SK-N-SH treated with all-trans-retinoic acid at 6 μM for 48 hours (cell line): ENCODE results near the gene STK39.

Source experiments
- ATAC-seq: fragments of 200-7000 bp; cut with Tn5 transposase; 3 replicates; pipeline ENCODE4 v1.9.1; 2020; ENCODE audit warnings: mild to moderate bottlenecking, moderate library complexity
- ARNTL ChIP-seq: fragments of 450-650 bp; formaldehyde crosslinking; IDR thresholded peaks from 2 replicates; pipeline ENCODE4 v1.5.0; 2020; ENCODE audit warnings: low read depth, mild to moderate bottlenecking, moderate library complexity, borderline replicate concordance
- BACH2 ChIP-seq: fragments of 250-450 bp; sonication (Bioruptor Pico); IDR thresholded peaks from 2 replicates; pipeline ENCODE4 v1.9.0; 2021; ENCODE audit warnings: mild to moderate bottlenecking, borderline replicate concordance
- CREB5 ChIP-seq: fragments of 250-450 bp; sonication (Bioruptor Pico); IDR thresholded peaks from 2 replicates; pipeline ENCODE4 v1.5.1; 2020; ENCODE audit warnings: low read depth, mild to moderate bottlenecking, moderate library complexity
- CSRNP3 ChIP-seq: fragments of 250-450 bp; sonication (Bioruptor Pico); IDR thresholded peaks from 2 replicates; pipeline ENCODE4 v1.5.1; 2021; ENCODE audit warnings: mild to moderate bottlenecking, moderate library complexity
- GLIS3 ChIP-seq: fragments of 250-450 bp; sonication (Bioruptor Pico); IDR thresholded peaks from 2 replicates; pipeline ENCODE4 v1.5.0; 2020; ENCODE audit warnings: mild to moderate bottlenecking, moderate library complexity
- ISL1 ChIP-seq: fragments of 250-450 bp; sonication (Bioruptor Pico); IDR thresholded peaks from 2 replicates; pipeline ENCODE4 v2.1.2; 2022; ENCODE audit warnings: mild to moderate bottlenecking, moderate library complexity
- PATZ1 ChIP-seq: fragments of 250-450 bp; sonication (Bioruptor Pico); IDR thresholded peaks from 2 replicates; pipeline ENCODE4 v1.8.0; 2020; ENCODE audit warnings: mild to moderate bottlenecking, moderate library complexity, borderline replicate concordance
- POU6F1 ChIP-seq: fragments of 250-450 bp; sonication (Bioruptor Pico); IDR thresholded peaks from 2 replicates; pipeline ENCODE4 v1.8.0; 2021; ENCODE audit warnings: low read depth, mild to moderate bottlenecking, moderate library complexity, borderline replicate concordance
- PPARA ChIP-seq: fragments of 250-450 bp; sonication (Bioruptor Pico); IDR thresholded peaks from 2 replicates; pipeline ENCODE4 v1.5.0; 2020; ENCODE audit warnings: mild to moderate bottlenecking, borderline replicate concordance
- RARB ChIP-seq: fragments of 250-450 bp; sonication (Bioruptor Pico); IDR thresholded peaks from 2 replicates; pipeline ENCODE4 v1.8.0; 2021; ENCODE audit warnings: mild to moderate bottlenecking, moderate library complexity
- TCF4 ChIP-seq: fragments of 250-450 bp; sonication (Bioruptor Pico); IDR thresholded peaks from 2 replicates; pipeline ENCODE4 v1.8.0; 2021; ENCODE audit warnings: mild to moderate bottlenecking, moderate library complexity, borderline replicate concordance
- TOX ChIP-seq: fragments of 250-450 bp; sonication (Bioruptor Pico); IDR thresholded peaks from 2 replicates; pipeline ENCODE4 v1.8.0; 2021; ENCODE audit warnings: mild to moderate bottlenecking, moderate library complexity, borderline replicate concordance
- TSHZ2 ChIP-seq: fragments of 250-450 bp; sonication (Bioruptor Pico); IDR thresholded peaks from 2 replicates; pipeline ENCODE4 v1.5.0; 2020; ENCODE audit warnings: mild to moderate bottlenecking, moderate library complexity
- ZC3H10 ChIP-seq: fragments of 250-450 bp; sonication (Bioruptor Pico); IDR thresholded peaks from 2 replicates; pipeline ENCODE4 v1.5.1; 2021; ENCODE audit warnings: mild to moderate bottlenecking, moderate library complexity
- ZFP30 ChIP-seq: fragments of 450-650 bp; formaldehyde crosslinking; IDR thresholded peaks from 2 replicates; pipeline ENCODE4 v1.5.0; 2022; ENCODE audit warnings: mild to moderate bottlenecking, moderate library complexity
- ZNF565 ChIP-seq: fragments of 450-650 bp; formaldehyde crosslinking; conservative IDR thresholded peaks from 2 replicates; pipeline ENCODE4 v1.5.0; 2020; ENCODE audit warnings: low read depth, mild to moderate bottlenecking, moderate library complexity
- ZNF70 ChIP-seq: fragments of 450-650 bp; formaldehyde crosslinking; IDR thresholded peaks from 2 replicates; pipeline ENCODE4 v1.5.0; 2020; ENCODE audit warnings: mild to moderate bottlenecking, moderate library complexity

Gene STK39

GRCh38 chr2:167987558-167987957 is 259.8 kb downstream of the STK39 start:
- TF ChIP-seq POU6F1 (CRISPR knock-in tag) (no peak), CREB5 (no peak), CSRNP3 (CRISPR knock-in tag) (no peak), ARNTL (CRISPR knock-in tag) (no peak), GLIS3 (CRISPR knock-in tag) (no peak), ZNF70 (CRISPR knock-in tag) (no peak), TSHZ2 (CRISPR knock-in tag) (no peak), PPARA (CRISPR knock-in tag) (no peak), ISL1 (CRISPR knock-in tag) (no peak), ZNF565 (CRISPR knock-in tag) (no peak), BACH2 (no peak), TOX (CRISPR knock-in tag) (no peak), ZFP30 (CRISPR knock-in tag) (no peak), RARB (CRISPR knock-in tag) (no peak), ZC3H10 (CRISPR knock-in tag) (no peak), TCF4 (CRISPR knock-in tag) (no peak)
- TF ChIP-seq, all 23 proteins: peak for 0
- ATAC-seq: no peak

- no peak for ATAC-seq
Measured at GRCh38 chr2:167987026-167987425, 260.4 kb downstream of the STK39 start.

More at GRCh38 chr2:167987026-167987425, 260.4 kb downstream of the STK39 start:
- TF ChIP-seq PPARA (CRISPR knock-in tag) (no peak), POU6F1 (CRISPR knock-in tag) (no peak), PATZ1 (CRISPR knock-in tag) (no peak), CREB5 (no peak), ZNF565 (CRISPR knock-in tag) (no peak)
